ENCODE data around the gene GHRHR. TPM values are rescaled to one million over a fixed set of nuclear protein-coding genes. Genes with fewer than 3 reads are reported as not detected.

The GHRHR gene
- total and polyA plus RNA-seq, 2 of the 4 experiments (the other 2 are of a cell fraction) = not detected

- BruUV-seq (replicated peaks) = no TSS peak
- Histone ChIP-seq H3K4me3 (ENCODE audit: insufficient read depth, low read depth, low read length) (no peak overlapping the region), H3K4ac (ENCODE audit: low read depth, low read length) (no peak overlapping the region), H3K14ac (replicated peaks; ENCODE audit: low read depth, low read length) (no peak overlapping the region), H4K20me1 (ENCODE audit: insufficient read depth, low read length) (no peaks in the 10 kb centered on the region), H2BK120ac (ENCODE audit: low read depth, low read length) (no peak overlapping the region), H3K9me1 (ENCODE audit: insufficient read depth, low read length) (no peaks in the 10 kb centered on the region), H3K18ac (ENCODE audit: low read depth, low read length) (no peak overlapping the region), H2BK15ac (ENCODE audit: low read depth, low read length) (no peak overlapping the region), H3K9ac (ENCODE audit: low read depth, low read length) (no peak overlapping the region), H3K27me3 (ENCODE audit: control insufficient read depth, insufficient read depth, low read length) (peaks cover 62% of the 10 kb centered on the region), H3K56ac (ENCODE audit: extremely low read depth, insufficient read depth, low read length) (no peak overlapping the region), H3K27ac (ENCODE audit: insufficient read depth, low read length) (no peak overlapping the region), H3K79me1 (ENCODE audit: low read depth in 1 of 2, low read length in 2 of 2) (no peaks in the 10 kb centered on the region), H3K9me3 (ENCODE audit: control insufficient read depth, insufficient read depth, low read length) (no peaks in the 10 kb centered on the region), H2AK5ac (ENCODE audit: low read depth, low read length) (no peak overlapping the region), H4K8ac (ENCODE audit: low read depth in 2 of 2, low read length in 2 of 2) (no peak overlapping the region), H3K36me3 (ENCODE audit: control insufficient read depth, insufficient read depth, low read length) (no peaks in the 10 kb centered on the region), H2AFZ (replicated peaks; ENCODE audit: low read length, poor library complexity) (peak overlapping the region; percentile 26), H3K4me1 (ENCODE audit: control insufficient read depth, insufficient read depth, low read length) (no peaks in the 10 kb centered on the region), H2BK20ac (ENCODE audit: low read depth, low read length) (no peak overlapping the region), H4K5ac (ENCODE audit: low read depth, low read length) (no peak overlapping the region), H4K91ac (ENCODE audit: insufficient read depth, low read depth, low read length) (no peak overlapping the region), H2BK5ac (ENCODE audit: low read depth, low read length, poor library complexity, severe bottlenecking) (no peak overlapping the region), H3K23ac (ENCODE audit: low read depth, low read length) (no peak overlapping the region), H2AK9ac (replicated peaks; ENCODE audit: low read depth, low read length, poor library complexity) (no peak overlapping the region), H3K4me2 (ENCODE audit: low read depth, low read length) (no peak overlapping the region)
- intact Hi-C loops (cut with micrococcal nuclease) = no loop called here
- WGBS, 2 experiments (ENCODE audit: extremely low coverage in 2 of 2, insufficient read length in 1 of 2) = 23% methylated on average over 4 of the region's 7 CpGs; no CpG with 5 or more reads in 1 of the 2 experiments
- DNase-seq (peak; percentile 40), ATAC-seq (ENCODE audit: low read depth) (peak; percentile 76)
- in situ Hi-C loops (cut with MboI; ENCODE audit: low sequenced_read_pairs) = loop anchor here (5.0 kb wide), 1 partner anchor 172 kb away; no protein-coding TSS in a partner anchor
- POLR2A ChIA-PET (ENCODE audit: unreplicated experiment) = no interaction called here
- CTCF ChIA-PET = no interaction called here
- TF ChIP-seq, protein P1, sequence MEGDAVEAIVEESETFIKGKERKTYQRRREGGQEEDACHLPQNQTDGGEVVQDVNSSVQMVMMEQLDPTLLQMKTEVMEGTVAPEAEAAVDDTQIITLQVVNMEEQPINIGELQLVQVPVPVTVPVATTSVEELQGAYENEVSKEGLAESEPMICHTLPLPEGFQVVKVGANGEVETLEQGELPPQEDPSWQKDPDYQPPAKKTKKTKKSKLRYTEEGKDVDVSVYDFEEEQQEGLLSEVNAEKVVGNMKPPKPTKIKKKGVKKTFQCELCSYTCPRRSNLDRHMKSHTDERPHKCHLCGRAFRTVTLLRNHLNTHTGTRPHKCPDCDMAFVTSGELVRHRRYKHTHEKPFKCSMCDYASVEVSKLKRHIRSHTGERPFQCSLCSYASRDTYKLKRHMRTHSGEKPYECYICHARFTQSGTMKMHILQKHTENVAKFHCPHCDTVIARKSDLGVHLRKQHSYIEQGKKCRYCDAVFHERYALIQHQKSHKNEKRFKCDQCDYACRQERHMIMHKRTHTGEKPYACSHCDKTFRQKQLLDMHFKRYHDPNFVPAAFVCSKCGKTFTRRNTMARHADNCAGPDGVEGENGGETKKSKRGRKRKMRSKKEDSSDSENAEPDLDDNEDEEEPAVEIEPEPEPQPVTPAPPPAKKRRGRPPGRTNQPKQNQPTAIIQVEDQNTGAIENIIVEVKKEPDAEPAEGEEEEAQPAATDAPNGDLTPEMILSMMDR (conservative IDR thresholded peaks at IDR 0.05; ENCODE audit: low read depth, low read length) = peak; percentile 45
- TF ChIP-seq RAD21 (IDR thresholded peaks at IDR 0.05; ENCODE audit: low read length) (peak; percentile 51), SMC3 (IDR thresholded peaks at IDR 0.05; ENCODE audit: low read depth, low read length) (peak; percentile 36), RCOR1 (IDR thresholded peaks at IDR 0.05; ENCODE audit: insufficient replicate concordance, low read length) (no peak)
- dilution Hi-C loops (cut with HindIII; ENCODE audit: low sequenced_read_pairs, unreplicated experiment) = no loop called here
Measured at GRCh38 chr7:30974605-30975255, 11.0 kb downstream of the GHRHR start.
